H1 (cell line): Measurements from ENCODE around the gene PFDN1. TPM values are rescaled to one million over a fixed set of nuclear protein-coding genes. Genes with fewer than 3 reads are reported as not detected.

Source experiments
- ASH2L ChIP-seq: fragments of 200-600, 300-600 bp; sonication (generic); IDR thresholded peaks from one replicate; pipeline ENCODE4 v1.7.1; 2017; ENCODE audit warnings: low read length
- BACH1 ChIP-seq: IDR thresholded peaks from 2 replicates; pipeline ENCODE4 v1.6.1; 2012; ENCODE audit warnings: low read length, improper control_type of control experiment
- CEBPB ChIP-seq: IDR thresholded peaks from 2 replicates; pipeline ENCODE4 v1.6.1; 2012; ENCODE audit warnings: low read depth, low read length
- E2F6 ChIP-seq: IDR thresholded peaks from 2 replicates; pipeline ENCODE4 v1.6.1; 2012; ENCODE audit warnings: inconsistent platforms
- EP300 ChIP-seq, 2 experiments: IDR thresholded peaks; 1 replicate in 1 of 2; 2 replicates in 1 of 2; pipeline ENCODE4 v1.6.1; 2011 to 2012; ENCODE audit warnings: low read depth in 2 of 2, low read length in 2 of 2, mild to moderate bottlenecking in 2 of 2, borderline replicate concordance in 1 of 2, inconsistent platforms in 1 of 2, moderate library complexity in 1 of 2
- HDAC2 ChIP-seq, 2 experiments: fragments of 300-600 bp in 1 of 2; sonication (generic) in 1 of 2; IDR thresholded peaks; 2 replicates each; pipeline ENCODE4 v1.6.1; 2011 to 2012; ENCODE audit warnings: low read depth in 2 of 2, low read length in 2 of 2, mild to moderate bottlenecking in 2 of 2, moderate library complexity in 2 of 2, borderline replicate concordance in 1 of 2, inconsistent platforms in 1 of 2
- HDAC6 ChIP-seq: IDR thresholded peaks from one replicate; pipeline ENCODE4 v1.7.1; 2012; ENCODE audit warnings: low read depth, mild to moderate bottlenecking, inconsistent platforms, low read length, moderate library complexity
- POU5F1 ChIP-seq: IDR thresholded peaks from 2 replicates; pipeline ENCODE4 v1.6.1; 2011; ENCODE audit warnings: low read depth, mild to moderate bottlenecking, low read length, moderate library complexity
- SAP30 ChIP-seq: fragments of 300-600 bp; sonication (generic); IDR thresholded peaks from 2 replicates; pipeline ENCODE4 v1.7.1; 2012; ENCODE audit warnings: low read length, moderate library complexity, mild to moderate bottlenecking, inconsistent platforms; ENCODE audit not compliant: insufficient read depth, insufficient replicate concordance
- SUZ12 ChIP-seq: fragments of 200-600 bp; sonication (generic); IDR thresholded peaks from 2 replicates; pipeline ENCODE4 v1.6.1; 2012; ENCODE audit warnings: mild to moderate bottlenecking, inconsistent platforms, low read length, moderate library complexity, mixed read lengths
- USF2 ChIP-seq: IDR thresholded peaks from 2 replicates; pipeline ENCODE4 v1.6.1; 2011; ENCODE audit warnings: low read length, improper control_type of control experiment
- polyA plus RNA-seq, 7 experiments: library from polyadenylated mRNA; depleted of rRNA in 3 of 7; stranded (reverse) in 5 of 7; unstranded in 2 of 7; fragments of >200 nt in 5 of 7; fragments of 200-250 nt in 2 of 7; gene quantifications; 1 replicate in 5 of 7; 2 replicates in 1 of 7; 4 replicates in 1 of 7; pipeline versions ENCODE4 v1.2.1 to v1.2.3, GENCODE V29; 2011 to 2013; ENCODE audit warnings: missing spikeins in 2 of 7, mixed read lengths in 2 of 7
- total RNA-seq: library from RNA; stranded (reverse); fragmentation: NEBNext Ultra II Directional; extraction: Animal tissue kit (Norgen Biotek cat#: 25700); gene quantifications from 2 replicates; pipeline ENCODE4 v1.2.1, GENCODE V29; 2021

Gene PFDN1
- total and polyA plus RNA-seq, 2 of the 8 experiments (the other 6 are each of a cell fraction or from before 2014, with no cell fraction given) = 53.0 to 89.6 TPM

- TF ChIP-seq E2F6 (no peak), SUZ12 (no peak), EP300 (IDR thresholded peaks at IDR 0.05; ENCODE audit: borderline replicate concordance in 1 of 2, low read depth in 2 of 2, low read length in 2 of 2) (no peak), BACH1 (no peak), HDAC6 (no peak), USF2 (no peak), CEBPB (no peak), HDAC2 (IDR thresholded peaks at IDR 0.05; ENCODE audit: borderline replicate concordance in 1 of 2, low read depth in 2 of 2, low read length in 2 of 2) (no peak), SAP30 (no peak), ASH2L (no peak), POU5F1 (no peak)
- TF ChIP-seq, all 59 proteins: peak for 0
Measured at GRCh38 chr5:140240987-140241706, 61.8 kb downstream of the PFDN1 start (continued).
